OCI-LY1 (cell line): Measurements from ENCODE around the gene CCL17.

ENCODE experiments used
- CTCF ChIP-seq: fragments of 200-600 bp; sonication (generic), shearing (Covaris generic); IDR thresholded peaks from 2 replicates; pipeline ENCODE4 v1.5.1; 2017; ENCODE audit warnings: mild to moderate bottlenecking, antibody characterized with exemption, low read length, moderate library complexity, mixed read lengths
- EZH2 ChIP-seq: fragments of 200-600 bp; sonication (generic), shearing (Covaris generic); IDR thresholded peaks from 2 replicates; pipeline ENCODE4 v1.8.0; 2017; ENCODE audit warnings: borderline replicate concordance, mixed run types, mild to moderate bottlenecking, antibody characterized with exemption, low read length, moderate library complexity, mixed read lengths

- no peak for TF ChIP-seq CTCF
- no peak for TF ChIP-seq EZH2
These were observed 20.1 kb upstream of the CCL17 start for GRCh38 chr16:57384248-57385070.
